COLO829 (cell line): ENCODE data around the gene RAB11FIP4.

ENCODE experiments used
- DNase-seq: peaks from one replicate; pipeline ENCODE4 v3.0.0; 2012; ENCODE audit warnings: low spot score

The RAB11FIP4 gene

GRCh38 chr17:31570951-31571892, 179.7 kb downstream of the RAB11FIP4 start:
- DNase-seq = no peak

GRCh38 chr17:31572341-31572740, 180.9 kb downstream of the RAB11FIP4 start:
- DNase-seq = no peak

GRCh38 chr17:31573047-31573446, 181.6 kb downstream of the RAB11FIP4 start:
- no peak for DNase-seq

- no peak for DNase-seq
Observed at GRCh38 chr17:31573861-31574260, 182.4 kb downstream of the RAB11FIP4 start.

GRCh38 chr17:31574458-31574857, 183.0 kb downstream of the RAB11FIP4 start:
- no peak for DNase-seq

GRCh38 chr17:31575043-31575442, 183.6 kb downstream of the RAB11FIP4 start:
- DNase-seq = no peak

DNA sequence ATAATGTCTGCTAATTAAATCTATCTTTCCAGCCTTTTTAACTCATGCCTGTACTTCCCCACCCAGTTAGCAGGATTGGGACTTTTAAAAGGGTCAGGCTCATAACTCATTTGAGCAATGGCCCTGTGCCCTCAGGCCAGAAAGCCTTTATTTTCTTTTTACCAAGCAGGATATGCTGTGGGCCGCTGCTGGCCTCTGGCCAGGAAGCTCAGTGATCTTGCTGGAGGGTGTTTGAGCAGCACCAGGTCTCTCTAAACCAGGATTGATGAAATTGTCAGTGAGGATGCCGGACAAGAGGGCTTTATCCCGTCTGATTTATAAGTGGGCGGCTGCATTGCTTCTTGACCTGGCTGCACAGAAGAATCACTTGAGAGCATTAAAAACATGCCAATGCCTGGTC, 187.8 kb downstream of the RAB11FIP4 start:
- peak; percentile 97 for DNase-seq

GRCh38 chr17:31580316-31580705, 188.8 kb downstream of the RAB11FIP4 start:
- no peak for DNase-seq

- peak; percentile 90 for DNase-seq
Observed at GRCh38 chr17:31580706-31581490, 189.4 kb downstream of the RAB11FIP4 start.

GRCh38 chr17:31581491-31581890, 190.0 kb downstream of the RAB11FIP4 start:
- peak; percentile 50 for DNase-seq

GRCh38 chr17:31582151-31582907, 190.9 kb downstream of the RAB11FIP4 start:
- no peak for DNase-seq

- no peak for DNase-seq
Observed at GRCh38 chr17:31583772-31584356, 192.4 kb downstream of the RAB11FIP4 start.

GRCh38 chr17:31584438-31585279, 193.2 kb downstream of the RAB11FIP4 start:
- DNase-seq = no peak

- no peak for DNase-seq
Observed at GRCh38 chr17:31585280-31585630, 193.8 kb downstream of the RAB11FIP4 start.

GRCh38 chr17:31586946-31587345, 195.5 kb downstream of the RAB11FIP4 start:
- DNase-seq = no peak

- DNase-seq = no peak
Observed at GRCh38 chr17:31587462-31587861, 196.0 kb downstream of the RAB11FIP4 start.
